Ecto neural progenitor cell (in vitro differentiated cells): ENCODE results near the gene DRG1.
"Not testable (repeated sequence)": the region's sequence is repeated elsewhere in the genome, so short reads cannot be mapped to it uniquely, and the experiment has no call there.

Experiments used
- DNase-seq: peaks from one replicate; pipeline ENCODE4 v3.0.0-alpha.2; 2018; ENCODE audit warnings: low spot score

Gene DRG1

DNA sequence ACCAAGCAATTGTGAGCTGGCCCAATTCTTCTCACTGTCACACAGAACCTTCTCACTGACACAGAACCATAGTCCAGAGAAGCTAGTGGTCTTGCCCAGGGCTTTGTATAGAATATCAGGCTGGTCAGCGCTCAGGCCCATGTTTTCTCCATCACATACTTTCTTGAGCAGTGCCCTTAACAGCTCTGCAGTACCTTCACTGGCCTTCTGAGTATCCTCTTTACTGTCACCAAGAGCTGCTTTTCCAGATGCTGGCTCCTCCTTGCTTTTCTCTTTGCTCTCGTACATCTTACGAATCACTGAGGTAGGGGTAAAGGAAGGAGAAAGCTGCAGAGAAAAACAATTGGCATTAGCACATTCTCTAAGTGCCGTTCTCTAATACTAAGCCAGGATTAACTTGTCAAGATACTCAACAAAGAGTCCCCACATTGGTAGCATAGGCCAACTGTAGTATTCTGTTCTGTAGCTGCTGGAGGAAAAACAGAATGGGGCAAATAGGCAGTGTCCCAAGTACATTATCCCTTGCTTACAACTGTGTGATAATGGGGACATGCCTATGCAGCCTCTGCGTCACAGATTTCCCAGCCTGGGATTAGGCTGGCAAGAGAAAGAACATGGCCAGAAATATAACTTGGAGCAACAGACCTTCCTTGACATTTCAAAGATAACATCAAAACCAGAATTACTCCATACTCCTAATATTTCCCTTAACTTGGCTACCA is 43.5 kb downstream of the DRG1 start:
- DNase-seq, result no peak

- no peak for DNase-seq
Observed at GRCh38 chr22:31443516-31443915, 44.1 kb downstream of the DRG1 start.

GRCh38 chr22:31445642-31446041 is 46.2 kb downstream of the DRG1 start:
- no peak for DNase-seq

- no peak for DNase-seq
Observed at GRCh38 chr22:31446208-31446607, 46.8 kb downstream of the DRG1 start.

- no peak for DNase-seq
Observed at GRCh38 chr22:31446767-31447166, 47.4 kb downstream of the DRG1 start.

DNA sequence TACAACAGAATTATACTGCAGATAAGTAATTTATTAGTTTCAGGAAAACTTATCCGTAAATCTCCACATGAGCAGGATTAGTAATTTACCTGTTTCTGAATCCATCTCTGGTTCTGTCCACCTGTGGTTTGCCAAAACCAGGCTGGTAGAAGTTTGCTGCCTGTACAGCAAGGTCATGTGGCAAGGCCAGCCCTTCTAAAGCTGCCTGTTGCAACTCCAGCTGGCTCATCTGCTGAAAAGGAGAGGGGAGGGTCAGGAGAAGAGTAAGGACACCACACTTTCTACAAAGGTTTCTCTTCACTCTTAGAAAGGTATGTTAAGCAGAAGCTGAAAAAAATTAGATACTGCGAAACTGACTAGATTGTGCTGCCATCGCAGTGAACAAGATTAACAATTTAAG is 47.9 kb downstream of the DRG1 start:
- DNase-seq, result no peak

- DNase-seq, result no peak
Observed at GRCh38 chr22:31448382-31448781, 49.0 kb downstream of the DRG1 start.

DNA sequence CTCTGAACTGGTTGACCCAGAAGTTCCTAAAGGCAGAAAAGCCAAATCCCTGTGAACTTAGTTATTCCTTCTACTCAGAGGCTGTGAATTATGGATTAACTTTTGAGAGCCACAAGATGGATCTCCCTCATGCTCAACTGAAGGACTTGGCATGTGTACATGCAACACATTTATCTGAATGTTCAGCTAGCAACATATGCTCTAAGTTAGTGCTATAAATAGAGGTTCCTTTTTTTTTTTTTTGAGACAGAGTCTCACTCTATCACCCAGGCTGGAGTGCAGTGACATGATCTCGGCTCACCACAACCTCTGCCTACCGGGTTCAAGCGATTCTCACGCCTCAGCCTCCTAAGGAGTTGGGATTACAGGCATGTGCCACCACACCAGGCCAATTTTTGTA is 50.1 kb downstream of the DRG1 start:
- DNase-seq, result no peak

- DNase-seq, result no peak
Observed at GRCh38 chr22:31451709-31452571, 52.5 kb downstream of the DRG1 start.

- DNase-seq, result no peak
Observed at GRCh38 chr22:31461699-31462098, 62.3 kb downstream of the DRG1 start.

DNA sequence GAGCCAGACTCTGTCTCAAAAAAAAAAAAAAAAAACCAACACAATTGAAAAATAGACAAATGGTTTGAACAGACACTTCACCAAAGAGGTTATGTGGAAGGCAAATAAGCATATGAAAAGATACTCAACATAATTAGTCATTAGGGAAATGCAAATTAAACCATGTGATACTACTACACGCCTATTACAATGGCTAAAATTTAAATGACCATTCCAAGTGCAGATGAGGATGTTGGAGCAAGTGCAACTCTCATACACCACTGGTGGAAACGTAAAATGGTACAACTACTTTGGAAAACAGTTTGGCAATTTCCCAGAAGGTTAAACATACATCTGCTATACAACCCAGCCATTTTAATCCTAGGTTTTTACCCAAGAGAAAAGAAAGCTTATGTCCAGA is 65.9 kb downstream of the DRG1 start:
- no peak for DNase-seq

GRCh38 chr22:31474743-31475142 is 75.3 kb downstream of the DRG1 start:
- DNase-seq, result no peak

GRCh38 chr22:31475800-31476199 is 76.4 kb downstream of the DRG1 start:
- DNase-seq, result no peak

DNA sequence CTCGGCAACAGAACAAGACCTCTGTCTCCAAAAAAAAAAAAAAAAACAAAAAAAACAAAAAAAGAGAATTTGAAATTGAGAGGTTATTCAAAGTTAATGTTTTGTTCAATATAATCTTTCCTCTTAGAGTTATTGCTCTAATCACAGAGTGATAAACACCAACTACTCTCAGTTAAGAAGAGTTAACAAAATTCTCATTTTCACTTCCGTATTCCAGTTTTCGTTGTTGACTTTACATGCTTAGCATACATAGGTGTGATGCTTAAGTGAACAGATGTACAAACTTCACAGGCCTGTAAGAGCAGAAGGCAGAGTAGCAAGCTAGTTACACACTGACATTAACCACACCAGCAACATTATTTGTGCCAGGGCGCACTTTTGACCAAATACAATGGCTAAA is 77.9 kb downstream of the DRG1 start:
- DNase-seq, result no peak

DNA sequence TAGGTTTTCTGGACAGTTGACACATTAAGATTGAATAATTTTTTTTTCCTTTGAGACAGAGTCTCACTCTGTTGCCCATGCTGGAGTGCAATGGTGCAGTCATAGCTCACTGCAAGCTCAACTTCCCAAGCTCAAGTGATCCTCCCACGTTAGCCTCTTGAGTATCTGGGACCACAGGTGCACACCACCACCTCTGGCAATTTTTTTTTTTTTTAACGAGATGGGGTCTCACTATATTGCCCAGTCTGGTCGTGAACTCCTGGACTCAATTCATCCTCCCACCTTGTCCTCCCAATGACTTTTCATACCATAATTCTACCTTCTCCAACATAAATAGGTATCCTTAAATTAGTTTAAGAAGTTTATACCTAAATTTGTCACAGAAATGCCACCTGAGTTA is 81.7 kb downstream of the DRG1 start:
- DNase-seq, result no peak

- not testable (repeated sequence) for DNase-seq
Observed at GRCh38 chr22:31482470-31482869, 83.1 kb downstream of the DRG1 start.
